Endothelial cell (in vitro differentiated cells): ENCODE data around the gene USP17L15. TPM values are rescaled to one million over a fixed set of nuclear protein-coding genes. Genes with fewer than 3 reads are reported as not detected.
"Not testable (repeated sequence)": the region's sequence is repeated elsewhere in the genome, so short reads cannot be mapped to it uniquely, and the experiment has no call there.

Source experiments
- DNase-seq: peaks from one replicate; pipeline ENCODE4 v3.0.0; 2021; ENCODE audit warnings: low spot score
- H3K27ac Mint-ChIP-seq: one replicate; pipeline ENCODE4 v1.8.0; 2021; ENCODE audit warnings: mixed read lengths, inconsistent platforms; ENCODE audit not compliant: unreplicated experiment
- H3K27me3 Mint-ChIP-seq: one replicate; pipeline ENCODE4 v1.8.0; 2021; ENCODE audit warnings: mild to moderate bottlenecking, moderate library complexity, mixed read lengths, inconsistent platforms; ENCODE audit not compliant: unreplicated experiment
- H3K36me3 Mint-ChIP-seq: one replicate; pipeline ENCODE4 v1.8.0; 2021; ENCODE audit warnings: mild to moderate bottlenecking, low read depth, mixed read lengths, inconsistent platforms; ENCODE audit not compliant: unreplicated experiment
- H3K4me1 Mint-ChIP-seq: one replicate; pipeline ENCODE4 v1.8.0; 2021; ENCODE audit warnings: mild to moderate bottlenecking, mixed read lengths, inconsistent platforms; ENCODE audit not compliant: unreplicated experiment
- H3K4me3 Mint-ChIP-seq: one replicate; pipeline ENCODE4 v1.8.0; 2021; ENCODE audit warnings: mild to moderate bottlenecking, mixed read lengths, inconsistent platforms; ENCODE audit not compliant: unreplicated experiment
- H3K9me3 Mint-ChIP-seq: one replicate; pipeline ENCODE4 v1.8.0; 2021; ENCODE audit warnings: mixed read lengths, inconsistent platforms; ENCODE audit not compliant: unreplicated experiment
- total RNA-seq: library from RNA; stranded (reverse); fragmentation: NEBNext Ultra II Directional; extraction: Animal tissue kit (Norgen Biotek cat#: 25700); gene quantifications from one replicate; pipeline ENCODE4 v1.2.1, GENCODE V29; 2021; ENCODE audit not compliant: unreplicated experiment

The USP17L15 gene
- total RNA-seq, 1 donor from 2014 or later, result not detected

DNA sequence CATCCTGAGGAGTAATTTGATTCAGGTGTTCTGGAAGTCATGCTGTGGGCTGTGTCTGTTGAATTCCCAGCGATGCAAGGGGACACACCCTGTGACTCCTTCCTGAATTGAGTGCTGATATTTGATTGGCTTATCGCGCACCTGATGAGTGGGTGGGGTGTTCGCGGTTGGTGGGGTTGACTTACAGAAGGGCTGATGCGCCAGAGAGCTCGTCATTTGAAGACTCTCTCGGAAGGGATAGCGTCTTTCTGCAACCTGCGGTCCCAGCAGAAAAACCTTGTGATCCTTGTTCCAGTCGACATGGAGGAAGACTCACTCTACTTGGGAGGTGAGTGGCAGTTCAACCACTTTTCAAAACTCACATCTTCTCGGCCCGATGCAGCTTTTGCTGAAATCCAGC is 28.4 kb downstream of the USP17L15 start, which contains the start of gene USP17L21:
Gene USP17L21 (plus strand): TSS at position 301 of the 400 bp plus-strand sequence. CDS start 0 bp downstream, at position 301.
- H3K9me3 Mint-ChIP-seq, H3K27ac Mint-ChIP-seq, H3K4me1 Mint-ChIP-seq, H3K4me3 Mint-ChIP-seq, H3K36me3 Mint-ChIP-seq, DNase-seq, H3K27me3 Mint-ChIP-seq: not testable (repeated sequence)

DNA sequence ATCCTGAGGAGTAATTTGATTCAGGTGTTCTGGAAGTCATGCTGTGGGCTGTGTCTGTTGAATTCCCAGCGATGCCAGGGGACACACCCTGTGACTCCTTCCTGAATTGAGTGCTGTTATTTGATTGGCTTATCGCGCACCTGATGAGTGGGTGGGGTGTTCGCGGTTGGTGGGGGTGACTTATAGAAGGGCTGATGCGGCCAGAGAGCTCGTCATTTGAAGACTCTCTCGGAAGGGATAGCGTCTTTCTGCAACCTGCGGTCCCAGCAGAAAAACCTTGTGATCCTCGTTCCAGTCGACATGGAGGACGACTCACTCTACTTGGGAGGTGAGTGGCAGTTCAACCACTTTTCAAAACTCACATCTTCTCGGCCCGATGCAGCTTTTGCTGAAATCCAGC is 33.1 kb downstream of the USP17L15 start, which contains the start of gene USP17L22:
Gene USP17L22 (plus strand): TSS at position 301 of the 400 bp plus-strand sequence. CDS start 0 bp downstream, at position 301.
- H3K4me3 Mint-ChIP-seq, H3K27me3 Mint-ChIP-seq, H3K4me1 Mint-ChIP-seq, H3K36me3 Mint-ChIP-seq, H3K9me3 Mint-ChIP-seq, H3K27ac Mint-ChIP-seq, DNase-seq: not testable (repeated sequence)

DNA sequence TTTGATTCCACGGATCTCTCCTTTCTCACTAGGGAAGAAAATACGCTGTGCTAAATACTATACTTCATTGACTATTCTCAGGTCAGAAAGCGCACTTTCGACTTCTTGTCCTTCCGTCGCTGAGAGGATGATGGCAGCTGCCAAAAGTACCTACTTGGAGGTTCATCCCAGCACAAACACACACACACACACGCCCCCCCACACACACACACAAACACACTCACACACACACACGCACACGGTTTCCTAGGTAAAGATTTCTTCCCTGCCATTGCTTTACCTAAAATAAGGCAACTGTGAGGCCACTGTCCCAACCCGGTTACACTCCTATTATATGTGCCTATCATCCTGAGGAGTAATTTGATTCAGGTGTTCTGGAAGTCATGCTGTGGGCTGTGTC is 37.5 kb downstream of the USP17L15 start:
- H3K4me1 Mint-ChIP-seq, H3K9me3 Mint-ChIP-seq, H3K27me3 Mint-ChIP-seq, H3K4me3 Mint-ChIP-seq, H3K36me3 Mint-ChIP-seq, H3K27ac Mint-ChIP-seq: not testable (repeated sequence)
- DNase-seq, result peak; percentile 2

Other genes with a start within 250 kb of the USP17L15 start
- not detected for gene FAM90A26, start 64.0 kb upstream of the USP17L15 start, total RNA-seq
- gene USP17L10, start 23.7 kb upstream of the USP17L15 start, total RNA-seq, result not detected
- not detected for gene USP17L11, start 19.0 kb upstream of the USP17L15 start, total RNA-seq
- gene USP17L12, start 14.2 kb upstream of the USP17L15 start, total RNA-seq, result not detected
- gene USP17L13, start 9.5 kb upstream of the USP17L15 start, total RNA-seq, result not detected
- gene USP17L17, start 9.5 kb downstream of the USP17L15 start, total RNA-seq, result not detected
- not detected for gene USP17L18, start 14.2 kb downstream of the USP17L15 start, total RNA-seq
- gene USP17L19, start 19.0 kb downstream of the USP17L15 start, total RNA-seq, result not detected
- gene USP17L20, start 23.7 kb downstream of the USP17L15 start, total RNA-seq, result not detected
- not detected for gene USP17L21, start 28.5 kb downstream of the USP17L15 start, total RNA-seq
- not detected for gene USP17L22, start 33.2 kb downstream of the USP17L15 start, total RNA-seq
- not detected for gene USP17L24, start 90.8 kb downstream of the USP17L15 start, total RNA-seq
- gene USP17L25, start 95.5 kb downstream of the USP17L15 start, total RNA-seq, result not detected
- not detected for gene USP17L26, start 100.3 kb downstream of the USP17L15 start, total RNA-seq
- gene USP17L5, start 105.0 kb downstream of the USP17L15 start, total RNA-seq, result not detected
- gene USP17L27, start 109.8 kb downstream of the USP17L15 start, total RNA-seq, result not detected
- not detected for gene USP17L28, start 114.5 kb downstream of the USP17L15 start, total RNA-seq
- not detected for gene USP17L29, start 119.3 kb downstream of the USP17L15 start, total RNA-seq
- gene USP17L30, start 128.7 kb downstream of the USP17L15 start, total RNA-seq, result not detected
- gene DEFB131A, start 210.0 kb downstream of the USP17L15 start, total RNA-seq, result not detected